ENCODE results near the gene CEND1. TPM values are rescaled to one million over a fixed set of nuclear protein-coding genes. Genes with fewer than 3 reads are reported as not detected.
A peak's percentile ranks its signal among the peaks of the same experiment; 100 is the strongest.

The CEND1 gene
- total RNA-seq, 1 experiment from 2014 or later, result 2.7 TPM

GRCh38 chr11:765025-765801, 24.7 kb downstream of the CEND1 start (continued):
- TF ChIP-seq E2F1 (CRISPR knock-in tag; IDR thresholded peaks at IDR 0.05) (no peak), AR (CRISPR knock-in tag; IDR thresholded peaks at IDR 0.05) (no peak; the same call in 1 of the 2 replicates), NR2C2 (CRISPR knock-in tag; IDR thresholded peaks at IDR 0.05) (no peak), FOXP1 (CRISPR knock-in tag; IDR thresholded peaks at IDR 0.05; ENCODE audit: borderline replicate concordance) (no peak), GTF2I (CRISPR knock-in tag; conservative IDR thresholded peaks at IDR 0.05) (no peak), NFATC4 (CRISPR knock-in tag; IDR thresholded peaks at IDR 0.05) (no peak; the same call in 1 of the 2 replicates), IRF1 (CRISPR knock-in tag; IDR thresholded peaks at IDR 0.05) (no peak), SOX15 (CRISPR knock-in tag; IDR thresholded peaks at IDR 0.05) (no peak), TP53 (CRISPR knock-in tag; IDR thresholded peaks at IDR 0.05) (no peak), ZNF219 (CRISPR knock-in tag; IDR thresholded peaks at IDR 0.05; ENCODE audit: borderline replicate concordance) (no peak), ETV6 (CRISPR knock-in tag; IDR thresholded peaks at IDR 0.05) (no peak), ZNF121 (CRISPR knock-in tag; IDR thresholded peaks at IDR 0.05) (peak; percentile 49; the same call in 1 of the 2 replicates), ZNF423 (CRISPR knock-in tag; IDR thresholded peaks at IDR 0.05) (no peak), ELF4 (CRISPR knock-in tag; IDR thresholded peaks at IDR 0.05; ENCODE audit: low read depth) (no peak)

GRCh38 chr11:764322-765024, 25.4 kb downstream of the CEND1 start:
- Mint-ChIP-seq H3K4me3 (no peak overlapping the region), H3K9me3 (no peaks in the 10 kb centered on the region), H3K27me3 (ENCODE audit: low read depth) (no peaks in the 10 kb centered on the region), H3K27ac (peak overlapping the region; percentile 38; the same call in 1 of the 2 replicates), H3K36me3 (peaks cover 39% of the 10 kb centered on the region), H3K4me1 (peaks cover 12% of the 10 kb centered on the region)
- DNase-seq (ENCODE audit: low spot score), result no peak
- no peak for TF ChIP-seq USF1 (CRISPR knock-in tag; IDR thresholded peaks at IDR 0.05)
- no peak for TF ChIP-seq E2F4 (CRISPR knock-in tag; IDR thresholded peaks at IDR 0.05; ENCODE audit: borderline replicate concordance, low read depth)
- no peak for TF ChIP-seq NFYB (CRISPR knock-in tag; conservative IDR thresholded peaks at IDR 0.05; ENCODE audit: low read depth)
- 0 out of 2 replicates have a peak, but pooled peaks have one; percentile 11 for TF ChIP-seq ZNF423 (CRISPR knock-in tag; IDR thresholded peaks at IDR 0.05)
- no peak for TF ChIP-seq HMGA2 (CRISPR knock-in tag; IDR thresholded peaks at IDR 0.05)
- no peak for ATAC-seq
- ChIA-PET POLR2A (interaction anchor here (1.0 to 2.0 kb wide), 2 partner anchors 12 to 40 kb away, joined by 3 to 10 read pairs; partner anchors contain the start of gene GATD1), CTCF (interaction anchor here (1.3 to 7.1 kb wide), 4 partner anchors 9 to 152 kb away, joined by 3 to 94 read pairs (median 6); partner anchors contain the start of gene GATD1)

All from WTC11 (cell line).